Ectodermal cell (in vitro differentiated cells): Measurements from ENCODE around the gene SP6.
A peak's percentile ranks its signal among the peaks of the same experiment; 100 is the strongest.

Experiments used
- H3K27ac ChIP-seq: 2 replicates; pipeline ENCODE4 v1.7.0; 2013; ENCODE audit warnings: mild to moderate bottlenecking, low read depth, low read length; ENCODE audit not compliant: insufficient read depth, poor library complexity, severe bottlenecking
- H3K27me3 ChIP-seq: 2 replicates; pipeline ENCODE4 v1.7.0; 2013; ENCODE audit warnings: mild to moderate bottlenecking, low read length; ENCODE audit not compliant: insufficient read depth, control insufficient read depth, poor library complexity, severe bottlenecking
- H3K36me3 ChIP-seq: one replicate; pipeline ENCODE4 v1.7.0; 2013; ENCODE audit warnings: low read length; ENCODE audit not compliant: control insufficient read depth, insufficient read depth
- H3K4me1 ChIP-seq: one replicate; pipeline ENCODE4 v1.7.0; 2013; ENCODE audit warnings: low read length; ENCODE audit not compliant: control insufficient read depth, insufficient read depth
- H3K4me3 ChIP-seq: 2 replicates; pipeline ENCODE4 v1.7.0; 2013; ENCODE audit warnings: low read depth, low read length, control low read depth; ENCODE audit not compliant: insufficient read depth
- H3K9me3 ChIP-seq: 2 replicates; pipeline ENCODE4 v1.7.0; 2013; ENCODE audit warnings: mild to moderate bottlenecking, low read length, moderate library complexity; ENCODE audit not compliant: control insufficient read depth
- WGBS, 2 experiments: methylation state at CpG; one replicate each; pipeline ENCODE4 v1.1.7; 2013; ENCODE audit warnings: missing lambda C conversion rate in 2 of 2; 5-methylcytosine and 5-hydroxymethylcytosine counted together

The SP6 gene

DNA sequence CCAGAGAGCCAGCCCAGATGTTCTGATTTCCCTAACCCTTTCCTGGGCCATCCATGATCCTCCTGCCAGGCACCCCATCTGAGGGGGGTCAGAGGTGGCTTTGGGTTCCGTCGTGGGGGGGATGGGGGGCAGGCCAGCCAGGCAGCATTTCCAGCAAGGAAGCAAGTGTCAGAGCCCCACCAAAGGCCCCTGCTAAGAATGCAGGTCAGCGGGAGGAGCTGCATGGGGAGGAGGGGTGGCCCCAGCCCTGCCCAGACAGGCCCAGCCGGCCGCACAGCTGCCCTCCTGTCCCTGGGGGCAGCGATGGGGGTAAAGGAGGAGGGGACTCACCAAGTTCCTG is 7.6 kb downstream of the SP6 start:
- Histone ChIP-seq H3K27ac (no peak overlapping the region), H3K9me3 (no peaks in the 10 kb centered on the region), H3K4me1 (peaks cover 13% of the 10 kb centered on the region), H3K27me3 (peaks cover 34% of the 10 kb centered on the region), H3K4me3 (no peak overlapping the region), H3K36me3 (no peaks in the 10 kb centered on the region)
- WGBS, 2 experiments: 48 to 50% methylated on average over 6 of the region's 6 CpGs

DNA sequence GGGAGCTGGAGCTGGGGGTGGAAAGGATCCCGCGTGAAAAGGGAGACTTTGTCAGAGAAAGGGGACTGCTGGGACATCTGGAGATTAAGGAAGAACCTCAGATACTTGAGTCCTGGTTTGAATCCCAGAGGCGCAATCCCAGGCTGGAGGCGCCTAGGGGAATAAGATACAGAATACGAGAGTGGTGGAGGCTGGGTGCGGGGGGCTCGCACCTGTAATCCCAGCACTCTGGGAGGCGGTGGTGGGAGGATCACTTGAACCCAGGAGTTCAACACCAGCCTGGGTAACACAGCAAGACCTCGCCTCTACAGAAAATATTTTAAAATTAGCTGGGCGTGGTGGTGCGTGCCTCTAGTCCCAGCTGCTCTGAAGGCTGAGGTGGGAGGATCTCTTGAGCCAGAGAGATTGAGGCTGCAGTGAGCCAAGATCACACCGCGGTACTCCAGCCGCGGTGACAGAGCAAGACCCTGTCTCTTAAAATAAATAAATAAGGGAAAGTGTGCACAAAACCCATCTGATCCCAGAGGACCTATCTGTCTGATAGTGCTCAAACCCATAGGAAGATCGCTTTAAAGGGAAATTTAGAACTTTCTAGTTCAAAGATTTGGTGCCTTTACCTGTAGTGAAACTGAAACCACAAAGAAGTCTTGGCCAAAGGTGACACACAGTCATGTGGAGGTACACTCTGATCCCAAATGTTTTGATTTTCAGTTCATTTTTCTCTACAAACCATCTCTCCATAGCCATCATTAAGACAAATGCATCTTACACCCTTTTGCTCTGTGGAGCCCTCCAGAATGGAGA is 9.3 kb downstream of the SP6 start:
- H3K4me1 ChIP-seq: peaks cover 13% of the 10 kb centered on the region
- H3K27ac ChIP-seq: no peak overlapping the region
- 73 to 74% methylated on average over 16 of the region's 16 CpGs for WGBS, 2 experiments
- no peaks in the 10 kb centered on the region for H3K9me3 ChIP-seq
- peak overlapping the region; percentile 85 for H3K4me3 ChIP-seq
- peaks cover 17% of the 10 kb centered on the region for H3K27me3 ChIP-seq
- no peaks in the 10 kb centered on the region for H3K36me3 ChIP-seq

DNA sequence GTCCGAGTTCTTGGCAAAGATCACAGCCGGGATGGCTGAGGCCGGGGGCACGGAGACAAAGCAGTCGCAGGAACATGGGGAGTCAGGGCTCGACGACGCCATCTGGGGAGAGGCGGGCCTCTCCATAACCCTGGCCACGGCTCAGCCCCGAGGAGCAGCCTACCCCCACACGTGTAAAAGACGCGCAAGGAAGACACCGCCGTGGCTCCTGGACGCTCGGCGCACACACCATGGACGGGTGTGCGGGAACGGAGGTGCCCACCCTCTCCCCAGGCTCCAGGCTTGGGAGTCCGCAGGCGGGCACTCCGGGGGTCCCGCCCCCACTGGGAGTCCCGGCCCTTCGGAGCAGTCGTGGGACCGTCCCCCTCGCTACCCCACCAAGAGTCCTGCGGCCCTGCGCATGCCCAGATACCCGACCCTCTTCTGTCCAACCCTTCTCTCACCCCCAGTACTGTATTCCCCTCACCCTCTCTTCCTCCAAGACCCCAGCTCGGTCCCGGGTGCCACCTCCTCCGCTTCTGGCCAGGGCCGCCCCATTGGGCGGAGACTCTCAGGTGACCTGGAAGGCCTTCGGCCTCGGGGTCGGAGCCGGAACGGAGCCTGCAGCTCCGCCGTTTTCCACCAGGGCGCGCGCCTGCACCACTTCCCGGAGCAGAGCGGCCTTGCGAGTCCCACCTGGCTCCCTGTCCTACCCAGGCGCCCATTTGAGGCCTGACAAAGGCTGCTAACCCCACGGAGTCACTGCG is 10.0 kb downstream of the SP6 start, which contains the start of gene SCRN2:
Gene SCRN2 (minus strand): TSS at position 532 of the 746 bp plus-strand sequence. CDS start 430 bp downstream, at position 102.
- peaks cover 12% of the 10 kb centered on the region for H3K4me1 ChIP-seq
- no peak within 1 kb of the TSS for H3K27ac ChIP-seq
- H3K27me3 ChIP-seq: peaks cover 9% of the 10 kb centered on the region
- no peaks in the 10 kb centered on the region for H3K36me3 ChIP-seq
- peak within 1 kb of the TSS; percentile 85 for H3K4me3 ChIP-seq
- no peaks in the 10 kb centered on the region for H3K9me3 ChIP-seq
- WGBS, 2 experiments: 1% methylated on average over 55 of the region's 55 CpGs

DNA sequence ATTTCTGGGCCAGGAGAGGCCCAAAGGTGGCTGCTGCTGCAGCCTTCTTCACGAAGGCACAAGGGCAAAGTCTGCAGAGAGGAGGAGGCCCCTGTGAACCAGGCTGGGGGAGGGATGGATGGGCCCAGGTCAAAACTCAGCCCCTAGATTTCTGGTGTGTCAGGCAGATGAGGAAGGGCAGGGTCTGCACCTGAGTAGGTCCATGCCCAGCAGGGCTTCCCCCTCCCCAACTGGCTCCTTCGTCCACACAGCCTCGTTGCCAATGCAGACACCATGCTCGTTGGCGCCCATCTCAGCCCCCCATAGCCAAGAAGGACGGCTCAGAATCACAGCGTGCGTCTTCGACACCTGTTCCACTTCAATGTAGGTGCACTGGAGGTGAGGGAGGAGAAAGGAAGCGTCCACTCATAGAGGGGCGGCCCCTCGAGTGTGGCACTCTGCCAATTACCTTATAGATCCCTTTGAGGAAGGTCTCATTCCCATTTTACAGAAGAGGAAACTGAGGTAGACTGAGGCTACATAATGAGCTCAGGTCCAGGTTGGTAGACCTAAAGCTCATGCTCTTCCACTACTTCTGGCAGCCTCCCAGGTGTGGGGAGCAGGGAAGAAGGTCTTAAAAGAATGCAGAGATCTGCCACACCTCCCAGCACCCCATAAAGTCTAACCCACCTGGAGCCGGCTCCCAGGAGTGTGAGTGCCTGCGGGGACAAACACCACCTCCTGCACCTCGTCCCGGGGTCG is 10.8 kb downstream of the SP6 start:
- WGBS, 2 experiments: 63 to 66% methylated on average over 17 of the region's 17 CpGs
- no peaks in the 10 kb centered on the region for H3K9me3 ChIP-seq
- peaks cover 9% of the 10 kb centered on the region for H3K4me1 ChIP-seq
- H3K4me3 ChIP-seq: peak overlapping the region; percentile 85
- H3K36me3 ChIP-seq: no peaks in the 10 kb centered on the region
- H3K27ac ChIP-seq: no peak overlapping the region
- H3K27me3 ChIP-seq: peaks cover 2% of the 10 kb centered on the region

DNA sequence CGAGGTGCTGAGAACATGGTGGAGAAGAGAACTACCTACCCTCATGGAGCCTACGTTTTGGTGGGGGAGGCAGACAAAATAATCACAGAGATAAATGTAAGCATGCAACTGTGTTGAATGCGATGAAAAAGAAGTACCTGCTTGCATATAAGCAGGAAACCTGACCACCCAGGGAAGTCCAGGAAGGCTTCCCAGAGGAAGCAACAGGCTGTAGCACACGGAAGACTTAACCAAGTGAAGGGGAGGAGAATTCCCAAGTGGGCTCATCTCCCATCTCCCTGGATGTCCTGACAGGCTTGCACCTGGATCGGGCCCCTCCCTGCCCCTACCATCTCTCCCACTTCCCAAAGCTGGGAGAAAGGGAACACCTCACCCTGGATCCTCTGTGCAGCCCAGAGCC is 11.9 kb downstream of the SP6 start:
- H3K9me3 ChIP-seq: no peaks in the 10 kb centered on the region
- no peaks in the 10 kb centered on the region for H3K36me3 ChIP-seq
- H3K4me1 ChIP-seq: peaks cover 9% of the 10 kb centered on the region
- H3K4me3 ChIP-seq: no peak overlapping the region
- H3K27me3 ChIP-seq: no peaks in the 10 kb centered on the region
- WGBS, 2 experiments: 93 to 97% methylated on average over 5 of the region's 5 CpGs
- no peak overlapping the region for H3K27ac ChIP-seq

DNA sequence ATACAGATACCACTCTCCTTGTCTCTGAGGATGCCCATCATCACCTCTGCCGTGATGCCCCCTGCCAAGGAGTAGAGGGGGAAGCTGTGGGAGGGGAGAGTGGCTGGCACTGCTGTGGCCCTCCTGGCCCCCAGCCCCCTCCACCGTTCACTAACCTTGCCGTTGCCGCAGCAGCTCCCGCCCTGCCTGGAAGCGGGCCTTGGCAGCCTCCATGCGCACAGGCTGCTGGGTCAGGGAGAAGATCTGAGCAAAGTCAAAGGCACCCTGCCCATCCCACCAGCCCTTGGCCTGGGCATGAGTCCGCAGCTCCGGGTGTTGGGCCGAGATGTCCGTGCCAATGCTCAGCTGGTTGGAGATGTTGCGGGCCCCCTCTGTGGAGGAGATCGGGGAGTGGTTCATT is 12.3 kb downstream of the SP6 start:
- WGBS, 2 experiments: 94 to 96% methylated on average over 13 of the region's 13 CpGs
- Histone ChIP-seq H3K4me1 (peaks cover 9% of the 10 kb centered on the region), H3K4me3 (no peak overlapping the region), H3K36me3 (no peaks in the 10 kb centered on the region), H3K27ac (no peak overlapping the region), H3K27me3 (no peaks in the 10 kb centered on the region), H3K9me3 (no peaks in the 10 kb centered on the region)

DNA sequence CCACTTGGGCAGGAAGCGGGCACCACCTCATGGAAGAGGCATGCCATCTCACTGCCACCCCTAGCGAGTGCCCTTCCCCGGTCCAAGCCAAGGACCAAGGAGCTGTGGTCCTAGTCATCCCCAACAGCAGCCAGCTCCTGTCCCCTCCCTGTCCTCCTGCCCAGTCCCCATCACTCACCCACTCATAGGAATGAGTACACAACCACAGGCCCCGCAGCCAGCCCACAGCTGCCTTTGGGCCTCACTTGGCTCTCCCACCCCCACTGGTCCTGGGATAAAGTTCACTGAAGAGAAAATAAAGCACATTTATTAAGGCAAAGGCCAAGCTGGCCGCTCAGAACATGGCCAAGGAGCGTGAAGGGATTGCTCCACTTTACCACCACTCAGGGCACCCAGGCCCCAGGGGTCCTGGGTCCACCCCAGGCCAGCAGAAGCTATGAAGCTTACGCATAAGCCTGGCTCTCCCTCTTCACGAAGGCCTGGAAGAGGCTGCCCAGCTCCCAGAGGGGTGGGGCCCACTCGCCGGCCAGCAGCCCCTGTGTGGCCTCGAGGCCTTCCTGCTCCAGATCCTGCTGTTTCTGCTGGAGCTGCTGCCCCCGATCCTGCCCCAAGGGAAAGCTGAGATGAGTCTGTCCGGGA is 13.4 kb downstream of the SP6 start:
- no peak overlapping the region for H3K4me3 ChIP-seq
- no peaks in the 10 kb centered on the region for H3K27me3 ChIP-seq
- H3K36me3 ChIP-seq: no peaks in the 10 kb centered on the region
- peaks cover 6% of the 10 kb centered on the region for H3K4me1 ChIP-seq
- WGBS, 2 experiments: 89 to 92% methylated on average over 13 of the region's 13 CpGs
- no peaks in the 10 kb centered on the region for H3K9me3 ChIP-seq
- H3K27ac ChIP-seq: no peak overlapping the region

DNA sequence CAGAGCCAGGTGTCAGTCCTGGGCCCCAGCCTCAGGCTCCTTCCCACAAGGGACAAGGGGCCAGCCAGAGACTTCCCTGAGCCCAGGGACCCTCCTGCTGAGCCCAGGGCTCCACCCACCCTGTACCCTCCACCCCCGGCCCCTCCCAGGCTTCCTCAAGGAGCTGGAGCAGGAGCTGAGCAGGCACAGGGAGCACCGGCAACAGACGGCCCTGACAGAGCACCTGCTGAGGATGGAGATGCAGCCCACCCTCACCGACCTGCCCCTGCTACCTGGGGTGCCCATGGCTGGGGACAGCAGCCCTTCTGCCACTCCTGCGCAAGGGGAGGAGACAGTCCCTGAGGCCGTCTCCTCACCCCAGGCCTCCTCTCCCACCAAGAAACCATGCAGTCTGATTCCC is 14.4 kb downstream of the SP6 start:
- no peak overlapping the region for H3K27ac ChIP-seq
- H3K27me3 ChIP-seq: no peaks in the 10 kb centered on the region
- 81 to 85% methylated on average over 6 of the region's 6 CpGs for WGBS, 2 experiments
- H3K4me1 ChIP-seq: peaks cover 11% of the 10 kb centered on the region
- H3K4me3 ChIP-seq: no peak overlapping the region
- H3K36me3 ChIP-seq: no peaks in the 10 kb centered on the region
- no peaks in the 10 kb centered on the region for H3K9me3 ChIP-seq

DNA sequence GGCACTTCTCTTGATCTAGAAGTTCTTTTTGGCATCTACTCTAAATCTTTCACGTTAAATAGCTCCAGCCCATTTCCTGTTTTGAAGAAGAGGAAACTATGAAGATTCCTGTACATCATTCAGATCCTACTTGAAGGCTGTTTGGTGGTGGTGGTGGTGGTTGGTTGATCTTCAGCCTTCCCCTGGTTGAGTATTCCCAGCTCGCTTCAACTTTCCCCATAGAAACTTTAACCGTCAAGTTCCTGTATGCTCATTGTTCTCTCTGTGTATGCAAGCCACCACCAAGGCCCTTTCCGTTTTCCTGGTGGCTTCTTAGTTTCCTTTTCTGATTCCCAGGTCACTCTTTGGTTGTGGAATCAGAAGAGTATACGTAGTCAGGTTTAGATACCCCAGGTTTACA is 16.2 kb downstream of the SP6 start:
- WGBS, 2 experiments: 93 to 95% methylated on average over 5 of the region's 5 CpGs
- Histone ChIP-seq H3K4me3 (no peak overlapping the region), H3K27me3 (no peaks in the 10 kb centered on the region), H3K4me1 (peaks cover 5% of the 10 kb centered on the region), H3K9me3 (no peaks in the 10 kb centered on the region), H3K36me3 (no peaks in the 10 kb centered on the region), H3K27ac (no peak overlapping the region)
